IMR-90 (cell line): ENCODE results near the gene WFDC10B. TPM values are rescaled to one million over a fixed set of nuclear protein-coding genes. Genes with fewer than 3 reads are reported as not detected.

Source experiments
- ATAC-seq: fragments of 200-7000 bp; cut with Tn5 transposase; 2 replicates; pipeline ENCODE4 v1.9.1; 2020; ENCODE audit warnings: low read depth, mild to moderate bottlenecking, moderate library complexity
- BruUV-seq: library from RNA; stranded (reverse); fragments of 400-500 nt; replicated peaks from 2 replicates; lab custom pipeline; 2021; lab: Mats Ljungman, UMichigan
- CTCF ChIA-PET: fragments of 300-600 bp; formaldehyde crosslinking; extraction: SDS; loops from one replicate; lab custom pipeline; 2021; ENCODE audit warnings: antibody characterized with exemption; lab: Yijun Ruan, JAX
- POLR2A ChIA-PET: fragments of 300-600 bp; sonication (Branson Sonifier 250); formaldehyde crosslinking; loops from one replicate; lab custom pipeline; 2022; ENCODE audit warnings: antibody characterized with exemption; ENCODE audit not compliant: unreplicated experiment; lab: Charles Lee
- DNase-seq: peaks from one replicate; pipeline ENCODE4 v3.0.0; 2013
- H2AFZ ChIP-seq: replicated peaks from 2 replicates; pipeline ENCODE3; 2013; ENCODE audit warnings: low read length, mild to moderate bottlenecking; ENCODE audit not compliant: poor library complexity
- H2AK5ac ChIP-seq: 2 replicates; pipeline ENCODE4 v1.6.1; 2013; ENCODE audit warnings: low read depth, low read length, inconsistent platforms
- H2AK9ac ChIP-seq: replicated peaks from 2 replicates; pipeline ENCODE3; 2013; ENCODE audit warnings: mild to moderate bottlenecking, low read depth, low read length, moderate library complexity; ENCODE audit not compliant: poor library complexity
- H2BK120ac ChIP-seq: 2 replicates; pipeline ENCODE4 v1.6.1; 2013; ENCODE audit warnings: low read depth, low read length, inconsistent platforms
- H2BK15ac ChIP-seq: 3 replicates; pipeline ENCODE4 v1.6.1; 2013; ENCODE audit warnings: low read depth, low read length, inconsistent platforms
- H2BK20ac ChIP-seq: 2 replicates; pipeline ENCODE4 v1.6.1; 2013; ENCODE audit warnings: low read depth, mild to moderate bottlenecking, inconsistent platforms, low read length, moderate library complexity
- H2BK5ac ChIP-seq: 2 replicates; pipeline ENCODE4 v1.6.1; 2013; ENCODE audit warnings: mild to moderate bottlenecking, low read depth, low read length, inconsistent platforms; ENCODE audit not compliant: poor library complexity, severe bottlenecking
- H3K14ac ChIP-seq: replicated peaks from 2 replicates; pipeline ENCODE4 v1.6.1; 2013; ENCODE audit warnings: low read depth, low read length, inconsistent platforms
- H3K18ac ChIP-seq: 2 replicates; pipeline ENCODE4 v1.6.1; 2013; ENCODE audit warnings: low read depth, low read length, control low read depth
- H3K23ac ChIP-seq: 2 replicates; pipeline ENCODE4 v1.6.1; 2013; ENCODE audit warnings: low read depth, low read length, inconsistent platforms
- H3K27ac ChIP-seq: 2 replicates; pipeline ENCODE4 v1.5.1; 2013; ENCODE audit warnings: mild to moderate bottlenecking, control low read depth, low read length; ENCODE audit not compliant: insufficient read depth
- H3K27me3 ChIP-seq: 2 replicates; pipeline ENCODE4 v1.6.1; 2013; ENCODE audit warnings: low read length; ENCODE audit not compliant: control insufficient read depth, insufficient read depth
- H3K36me3 ChIP-seq: 2 replicates; pipeline ENCODE4 v1.6.1; 2013; ENCODE audit warnings: low read length, mixed read lengths; ENCODE audit not compliant: control insufficient read depth, insufficient read depth
- H3K4ac ChIP-seq: 2 replicates; pipeline ENCODE4 v1.6.1; 2013; ENCODE audit warnings: low read depth, low read length, inconsistent platforms
- H3K4me1 ChIP-seq: 2 replicates; pipeline ENCODE4 v1.6.1; 2013; ENCODE audit warnings: low read length, mixed read lengths; ENCODE audit not compliant: control insufficient read depth, insufficient read depth
- H3K4me2 ChIP-seq: 2 replicates; pipeline ENCODE4 v1.6.1; 2013; ENCODE audit warnings: low read depth, mild to moderate bottlenecking, control low read depth, low read length, moderate library complexity
- H3K4me3 ChIP-seq: 2 replicates; pipeline ENCODE4 v1.5.1; 2013; ENCODE audit warnings: low read depth, mild to moderate bottlenecking, control low read depth, low read length, moderate library complexity; ENCODE audit not compliant: insufficient read depth
- H3K56ac ChIP-seq: 2 replicates; pipeline ENCODE4 v1.6.1; 2013; ENCODE audit warnings: low read length, inconsistent platforms; ENCODE audit not compliant: insufficient read depth; ENCODE audit errors: extremely low read depth
- H3K79me1 ChIP-seq, 2 experiments: 2 replicates each; pipeline ENCODE4 v1.6.1; 2013; ENCODE audit warnings: low read length in 2 of 2, inconsistent platforms in 1 of 2, low read depth in 1 of 2
- H3K9ac ChIP-seq: 2 replicates; pipeline ENCODE4 v1.6.1; 2013; ENCODE audit warnings: low read depth, low read length, control low read depth
- H3K9me1 ChIP-seq: 2 replicates; pipeline ENCODE4 v1.6.1; 2013; ENCODE audit warnings: low read length, inconsistent platforms; ENCODE audit not compliant: insufficient read depth
- H3K9me3 ChIP-seq: 2 replicates; pipeline ENCODE4 v1.6.1; 2013; ENCODE audit warnings: low read length; ENCODE audit not compliant: control insufficient read depth, insufficient read depth
- H4K20me1 ChIP-seq: 2 replicates; pipeline ENCODE4 v1.6.1; 2013; ENCODE audit warnings: low read length, inconsistent platforms; ENCODE audit not compliant: insufficient read depth
- H4K5ac ChIP-seq: 2 replicates; pipeline ENCODE4 v1.6.1; 2013; ENCODE audit warnings: mild to moderate bottlenecking, low read depth, low read length, control low read depth
- H4K8ac ChIP-seq, 2 experiments: 2 replicates each; pipeline ENCODE4 v1.6.1; 2013; ENCODE audit warnings: low read depth in 2 of 2, low read length in 2 of 2, control low read depth in 1 of 2, inconsistent platforms in 1 of 2
- H4K91ac ChIP-seq: 2 replicates; pipeline ENCODE4 v1.6.1; 2013; ENCODE audit warnings: low read depth, low read length, inconsistent platforms; ENCODE audit not compliant: insufficient read depth
- BHLHE40 ChIP-seq: fragments of 150-350 bp; IDR thresholded peaks from 2 replicates; pipeline ENCODE4 v1.6.1; 2016; ENCODE audit warnings: mild to moderate bottlenecking, low read depth, low read length
- CEBPB ChIP-seq: IDR thresholded peaks from 2 replicates; pipeline ENCODE4 v1.6.1; 2012; ENCODE audit warnings: low read depth, low read length, improper control_type of control experiment
- CHD1 ChIP-seq: IDR thresholded peaks from 2 replicates; pipeline ENCODE4 v1.6.1; 2012; ENCODE audit warnings: low read depth, low read length, improper control_type of control experiment
- FOS ChIP-seq: fragments of 150-350 bp; IDR thresholded peaks from 2 replicates; pipeline ENCODE4 v1.6.1; 2016; ENCODE audit warnings: low read depth, low read length
- MAFK ChIP-seq: IDR thresholded peaks from 2 replicates; pipeline ENCODE4 v1.6.1; 2012; ENCODE audit warnings: low read depth, low read length, improper control_type of control experiment
- MAZ ChIP-seq: IDR thresholded peaks from 2 replicates; pipeline ENCODE4 v1.6.1; 2012; ENCODE audit warnings: low read depth, mild to moderate bottlenecking, low read length, improper control_type of control experiment, moderate library complexity, borderline replicate concordance
- MXI1 ChIP-seq: IDR thresholded peaks from 2 replicates; pipeline ENCODE4 v1.6.1; 2012; ENCODE audit warnings: low read depth, mild to moderate bottlenecking, low read length, moderate library complexity, borderline replicate concordance
- NFE2L2 ChIP-seq: fragments of 150-350 bp; IDR thresholded peaks from 2 replicates; pipeline ENCODE4 v1.6.1; 2016; ENCODE audit warnings: low read depth, mild to moderate bottlenecking, low read length
- POLR2A ChIP-seq: IDR thresholded peaks from 2 replicates; pipeline ENCODE4 v1.6.1; 2012; ENCODE audit warnings: mild to moderate bottlenecking, low read depth, low read length
- RAD21 ChIP-seq: IDR thresholded peaks from 2 replicates; pipeline ENCODE4 v1.6.1; 2012; ENCODE audit warnings: low read length, improper control_type of control experiment
- RCOR1 ChIP-seq: IDR thresholded peaks from 2 replicates; pipeline ENCODE4 v1.6.1; 2012; ENCODE audit warnings: mild to moderate bottlenecking, low read length, improper control_type of control experiment; ENCODE audit not compliant: insufficient replicate concordance
- RFX5 ChIP-seq: IDR thresholded peaks from 2 replicates; pipeline ENCODE4 v1.8.0; 2012; ENCODE audit warnings: low read depth, mild to moderate bottlenecking, low read length, moderate library complexity
- SMC3 ChIP-seq: fragments of 150-350 bp; IDR thresholded peaks from 2 replicates; pipeline ENCODE4 v1.6.1; 2016; ENCODE audit warnings: low read depth, mild to moderate bottlenecking, antibody characterized with exemption, low read length, moderate library complexity
- WGBS, 2 experiments: methylation state at CpG; one replicate each; pipeline versions ENCODE4 v1.1.5 to v1.1.7; 2013; ENCODE audit warnings: missing lambda C conversion rate in 2 of 2; ENCODE audit not compliant: insufficient read length in 1 of 2; ENCODE audit errors: extremely low coverage in 2 of 2; 5-methylcytosine and 5-hydroxymethylcytosine counted together
- dilution Hi-C: fragments of 300-500 bp; cut with HindIII; formaldehyde crosslinking; loops from one replicate; pipeline ENCODE4 v1.14.3; 2018; ENCODE audit warnings: low sequenced_read_pairs; ENCODE audit not compliant: unreplicated experiment
- in situ Hi-C: fragments of 300-500 bp; cut with MboI; formaldehyde crosslinking; loops from 3 replicates; pipeline ENCODE4 v1.14.3; 2019; ENCODE audit warnings: low sequenced_read_pairs, inconsistent platforms, mixed read lengths
- intact Hi-C: fragments of 100-400 bp; cut with micrococcal nuclease; formaldehyde crosslinking; loops from 2 replicates; pipeline ENCODE4 v1.10.0; 2022
- polyA plus RNA-seq, 3 experiments: library from polyadenylated mRNA; depleted of rRNA; stranded (reverse); fragments of >200 nt; gene quantifications; 2 replicates each; pipeline ENCODE4 v1.2.3, GENCODE V29; 2012; ENCODE audit warnings: low replicate concordance in 1 of 3
- total RNA-seq: library from RNA; depleted of rRNA; stranded (reverse); fragments of >200 nt; gene quantifications from 2 replicates; pipeline ENCODE4 v1.2.3, GENCODE V29; 2012
- TF ChIP-seq, protein P1 (sequence below): conservative IDR thresholded peaks from 2 replicates; pipeline ENCODE4 v1.5.1; 2012; ENCODE audit warnings: mild to moderate bottlenecking, low read depth, low read length, improper control_type of control experiment
- TF ChIP-seq, protein P2 (sequence below): fragments of 150-350 bp; IDR thresholded peaks from 2 replicates; pipeline ENCODE4 v1.6.1; 2016; ENCODE audit warnings: low read depth, mild to moderate bottlenecking, low read length, moderate library complexity, borderline replicate concordance
- TF ChIP-seq, protein P3 (sequence below): fragments of 150-350 bp; IDR thresholded peaks from 2 replicates; pipeline ENCODE4 v1.6.1; 2017; ENCODE audit warnings: mild to moderate bottlenecking, antibody characterized with exemption, low read length, low read depth

The WFDC10B gene
- total and polyA plus RNA-seq, 2 of the 4 experiments (the other 2 are of a cell fraction): not detected

DNA sequence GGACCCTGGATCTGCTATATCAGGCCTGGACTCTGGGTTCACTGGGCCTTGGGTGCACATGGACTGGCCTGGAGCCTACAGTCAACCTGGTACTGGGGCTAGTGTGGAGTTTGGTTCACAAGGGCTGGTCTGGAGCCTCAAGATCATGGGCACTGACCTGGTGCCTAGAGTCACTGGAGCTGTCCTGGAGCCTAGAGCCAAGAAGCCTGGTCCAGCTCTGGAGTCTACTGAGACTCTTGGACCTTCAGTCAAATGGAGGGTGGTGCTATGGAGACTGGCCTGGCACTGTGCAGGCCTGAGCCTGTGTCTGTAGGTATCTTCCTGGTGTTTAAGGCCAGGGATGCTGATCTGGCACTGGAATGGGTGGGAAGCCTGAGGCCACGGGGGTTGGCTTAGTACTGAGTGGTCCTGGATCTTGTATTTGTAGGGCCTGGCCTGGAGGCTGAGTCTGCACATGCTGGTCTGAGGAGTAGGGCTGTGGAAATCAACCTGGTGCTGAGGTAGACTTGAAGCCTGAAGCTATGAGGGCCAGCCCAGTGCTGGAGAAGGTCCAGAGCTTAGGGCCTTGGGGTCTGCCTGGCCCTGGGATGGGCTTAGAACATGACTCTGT, 57.3 kb downstream of the WFDC10B start:
- no peak overlapping the region for H3K56ac ChIP-seq
- H3K9me1 ChIP-seq: no peaks in the 10 kb centered on the region
- no peak overlapping the region for H3K9ac ChIP-seq
- no peak overlapping the region for H3K14ac ChIP-seq
- no peak overlapping the region for H2BK5ac ChIP-seq
- H3K9me3 ChIP-seq: no peaks in the 10 kb centered on the region
- H3K18ac ChIP-seq: no peak overlapping the region
- H3K23ac ChIP-seq: no peak overlapping the region
- TF ChIP-seq POLR2A: no peak
- no peak for TF ChIP-seq NFE2L2
- no peak for TF ChIP-seq CEBPB
- TF ChIP-seq, protein P1, sequence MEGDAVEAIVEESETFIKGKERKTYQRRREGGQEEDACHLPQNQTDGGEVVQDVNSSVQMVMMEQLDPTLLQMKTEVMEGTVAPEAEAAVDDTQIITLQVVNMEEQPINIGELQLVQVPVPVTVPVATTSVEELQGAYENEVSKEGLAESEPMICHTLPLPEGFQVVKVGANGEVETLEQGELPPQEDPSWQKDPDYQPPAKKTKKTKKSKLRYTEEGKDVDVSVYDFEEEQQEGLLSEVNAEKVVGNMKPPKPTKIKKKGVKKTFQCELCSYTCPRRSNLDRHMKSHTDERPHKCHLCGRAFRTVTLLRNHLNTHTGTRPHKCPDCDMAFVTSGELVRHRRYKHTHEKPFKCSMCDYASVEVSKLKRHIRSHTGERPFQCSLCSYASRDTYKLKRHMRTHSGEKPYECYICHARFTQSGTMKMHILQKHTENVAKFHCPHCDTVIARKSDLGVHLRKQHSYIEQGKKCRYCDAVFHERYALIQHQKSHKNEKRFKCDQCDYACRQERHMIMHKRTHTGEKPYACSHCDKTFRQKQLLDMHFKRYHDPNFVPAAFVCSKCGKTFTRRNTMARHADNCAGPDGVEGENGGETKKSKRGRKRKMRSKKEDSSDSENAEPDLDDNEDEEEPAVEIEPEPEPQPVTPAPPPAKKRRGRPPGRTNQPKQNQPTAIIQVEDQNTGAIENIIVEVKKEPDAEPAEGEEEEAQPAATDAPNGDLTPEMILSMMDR: no peak
- no peak for TF ChIP-seq BHLHE40
- no peak for TF ChIP-seq RAD21
- TF ChIP-seq CHD1: no peak
- TF ChIP-seq RCOR1: no peak
- TF ChIP-seq SMC3: no peak
- TF ChIP-seq, protein P2, sequence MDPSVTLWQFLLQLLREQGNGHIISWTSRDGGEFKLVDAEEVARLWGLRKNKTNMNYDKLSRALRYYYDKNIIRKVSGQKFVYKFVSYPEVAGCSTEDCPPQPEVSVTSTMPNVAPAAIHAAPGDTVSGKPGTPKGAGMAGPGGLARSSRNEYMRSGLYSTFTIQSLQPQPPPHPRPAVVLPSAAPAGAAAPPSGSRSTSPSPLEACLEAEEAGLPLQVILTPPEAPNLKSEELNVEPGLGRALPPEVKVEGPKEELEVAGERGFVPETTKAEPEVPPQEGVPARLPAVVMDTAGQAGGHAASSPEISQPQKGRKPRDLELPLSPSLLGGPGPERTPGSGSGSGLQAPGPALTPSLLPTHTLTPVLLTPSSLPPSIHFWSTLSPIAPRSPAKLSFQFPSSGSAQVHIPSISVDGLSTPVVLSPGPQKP: no peak
- no peak for TF ChIP-seq RFX5
- no peak for TF ChIP-seq MXI1
- no peak for TF ChIP-seq MAZ
- TF ChIP-seq MAFK: no peak
- no peak for TF ChIP-seq FOS
- TF ChIP-seq, protein P3, sequence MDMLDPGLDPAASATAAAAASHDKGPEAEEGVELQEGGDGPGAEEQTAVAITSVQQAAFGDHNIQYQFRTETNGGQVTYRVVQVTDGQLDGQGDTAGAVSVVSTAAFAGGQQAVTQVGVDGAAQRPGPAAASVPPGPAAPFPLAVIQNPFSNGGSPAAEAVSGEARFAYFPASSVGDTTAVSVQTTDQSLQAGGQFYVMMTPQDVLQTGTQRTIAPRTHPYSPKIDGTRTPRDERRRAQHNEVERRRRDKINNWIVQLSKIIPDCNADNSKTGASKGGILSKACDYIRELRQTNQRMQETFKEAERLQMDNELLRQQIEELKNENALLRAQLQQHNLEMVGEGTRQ: no peak
- H2BK120ac ChIP-seq: no peak overlapping the region
- no peak overlapping the region for H4K8ac ChIP-seq
- H2BK20ac ChIP-seq: no peak overlapping the region
- WGBS, 2 experiments: no CpG with 5 or more reads among the region's 1 CpG
- H3K4ac ChIP-seq: no peak overlapping the region
- H2BK15ac ChIP-seq: no peak overlapping the region
- no peaks in the 10 kb centered on the region for H4K20me1 ChIP-seq
- no peak overlapping the region for H2AFZ ChIP-seq
- DNase-seq (no peak), ATAC-seq (no peak)
- no peak overlapping the region for H4K5ac ChIP-seq
- no peak overlapping the region for H2AK5ac ChIP-seq
- H3K36me3 ChIP-seq: no peaks in the 10 kb centered on the region
- H3K4me2 ChIP-seq: no peak overlapping the region
- CTCF ChIA-PET: no interaction called here
- H4K91ac ChIP-seq: no peak overlapping the region
- intact Hi-C loops (no loop called here), dilution Hi-C loops (no loop called here), in situ Hi-C loops (no loop called here)
- H3K27me3 ChIP-seq: no peaks in the 10 kb centered on the region
- POLR2A ChIA-PET: no interaction called here
- H2AK9ac ChIP-seq: no peak overlapping the region
- H3K4me3 ChIP-seq: no peak overlapping the region
- no peaks in the 10 kb centered on the region for H3K79me1 ChIP-seq
- BruUV-seq: no TSS peak
- no peak overlapping the region for H3K27ac ChIP-seq
- no peaks in the 10 kb centered on the region for H3K4me1 ChIP-seq
